ENCODE results near the gene RAB29.

Gene RAB29

GRCh38 chr1:205719762-205720161 is 55.5 kb downstream of the RAB29 start:
- no peak for DNase-seq

DNA sequence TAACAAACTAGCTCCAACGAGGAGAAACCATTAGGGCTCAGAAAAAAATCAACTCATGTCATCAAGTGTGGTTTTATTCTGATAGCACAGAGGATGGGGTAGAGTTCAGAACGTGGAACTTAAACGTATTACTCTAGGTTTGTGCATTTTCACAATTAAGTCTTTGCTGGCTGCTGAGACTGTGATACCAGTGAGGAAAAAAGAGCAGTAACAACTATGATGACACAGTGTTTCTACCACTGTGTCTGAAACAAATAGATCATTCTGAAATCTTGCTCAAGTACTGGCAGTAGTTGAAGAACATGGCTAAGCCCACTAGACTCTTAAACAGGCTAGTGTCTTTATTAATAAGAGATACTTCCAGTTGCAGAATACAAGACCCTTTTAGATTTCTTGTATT is 56.3 kb downstream of the RAB29 start:
- DNase-seq = no peak
